ES-I3 (cell line): ENCODE data around the gene ZNF469.

Source experiments
- H3K36me3 ChIP-seq: 2 replicates; pipeline ENCODE4 v1.6.1; 2013; ENCODE audit warnings: mild to moderate bottlenecking, low read length, control low read depth, moderate library complexity; ENCODE audit not compliant: insufficient read depth
- H3K4me1 ChIP-seq: 2 replicates; pipeline ENCODE4 v1.6.1; 2013; ENCODE audit warnings: mild to moderate bottlenecking, control low read depth, low read length; ENCODE audit not compliant: insufficient read depth
- H3K9ac ChIP-seq: 2 replicates; pipeline ENCODE4 v1.6.1; 2013; ENCODE audit warnings: low read depth, mild to moderate bottlenecking, low read length, moderate library complexity
- H3K9me3 ChIP-seq: 2 replicates; pipeline ENCODE4 v1.6.1; 2013; ENCODE audit warnings: mild to moderate bottlenecking, low read length, moderate library complexity; ENCODE audit not compliant: control insufficient read depth, insufficient read depth

Gene ZNF469

GRCh38 chr16:88395669-88396584 is 13.2 kb downstream of the ZNF469 start:
- no peaks in the 10 kb centered on the region for H3K36me3 ChIP-seq
- H3K4me1 ChIP-seq = no peaks in the 10 kb centered on the region
- no peaks in the 10 kb centered on the region for H3K9me3 ChIP-seq
- no peak overlapping the region for H3K9ac ChIP-seq

- no peaks in the 10 kb centered on the region for H3K4me1 ChIP-seq
- no peaks in the 10 kb centered on the region for H3K36me3 ChIP-seq
- H3K9me3 ChIP-seq = no peaks in the 10 kb centered on the region
- H3K9ac ChIP-seq = no peak overlapping the region
Observed at GRCh38 chr16:88398170-88398873, 15.6 kb downstream of the ZNF469 start.

- Histone ChIP-seq H3K9ac (no peak overlapping the region), H3K36me3 (no peaks in the 10 kb centered on the region)
Observed at GRCh38 chr16:88398874-88399178, 16.1 kb downstream of the ZNF469 start.

GRCh38 chr16:88400186-88400585 is 17.4 kb downstream of the ZNF469 start:
- Histone ChIP-seq H3K4me1 (no peaks in the 10 kb centered on the region), H3K36me3 (no peaks in the 10 kb centered on the region), H3K9ac (no peak overlapping the region), H3K9me3 (no peaks in the 10 kb centered on the region)

More at GRCh38 chr16:88398874-88399178, 16.1 kb downstream of the ZNF469 start:
- H3K4me1 ChIP-seq = no peaks in the 10 kb centered on the region
- no peaks in the 10 kb centered on the region for H3K9me3 ChIP-seq

- Histone ChIP-seq H3K36me3 (no peaks in the 10 kb centered on the region), H3K9me3 (no peaks in the 10 kb centered on the region), H3K4me1 (no peaks in the 10 kb centered on the region), H3K9ac (no peak overlapping the region)
Observed at GRCh38 chr16:88401604-88402246, 19.0 kb downstream of the ZNF469 start.

GRCh38 chr16:88402551-88403240 is 19.9 kb downstream of the ZNF469 start:
- Histone ChIP-seq H3K9ac (no peak overlapping the region), H3K4me1 (no peaks in the 10 kb centered on the region), H3K9me3 (no peaks in the 10 kb centered on the region), H3K36me3 (no peaks in the 10 kb centered on the region)

GRCh38 chr16:88403794-88404581 is 21.2 kb downstream of the ZNF469 start:
- no peak overlapping the region for H3K9ac ChIP-seq
- H3K4me1 ChIP-seq = no peaks in the 10 kb centered on the region
- no peaks in the 10 kb centered on the region for H3K36me3 ChIP-seq
- no peaks in the 10 kb centered on the region for H3K9me3 ChIP-seq

GRCh38 chr16:88404769-88405168 is 22.0 kb downstream of the ZNF469 start:
- Histone ChIP-seq H3K9me3 (no peaks in the 10 kb centered on the region), H3K4me1 (no peaks in the 10 kb centered on the region), H3K9ac (no peak overlapping the region), H3K36me3 (no peaks in the 10 kb centered on the region)

GRCh38 chr16:88405216-88406060 is 22.7 kb downstream of the ZNF469 start:
- H3K36me3 ChIP-seq = no peaks in the 10 kb centered on the region
- no peaks in the 10 kb centered on the region for H3K4me1 ChIP-seq
- no peak overlapping the region for H3K9ac ChIP-seq
- no peaks in the 10 kb centered on the region for H3K9me3 ChIP-seq

- H3K36me3 ChIP-seq = no peaks in the 10 kb centered on the region
- no peak overlapping the region for H3K9ac ChIP-seq
- H3K4me1 ChIP-seq = no peaks in the 10 kb centered on the region
- H3K9me3 ChIP-seq = no peaks in the 10 kb centered on the region
Observed at GRCh38 chr16:88406096-88407041, 23.6 kb downstream of the ZNF469 start.

- Histone ChIP-seq H3K9me3 (no peaks in the 10 kb centered on the region), H3K9ac (no peak overlapping the region), H3K36me3 (no peaks in the 10 kb centered on the region), H3K4me1 (no peaks in the 10 kb centered on the region)
Observed at GRCh38 chr16:88407042-88407420, 24.3 kb downstream of the ZNF469 start.

GRCh38 chr16:88407807-88408206 is 25.0 kb downstream of the ZNF469 start:
- H3K4me1 ChIP-seq = no peaks in the 10 kb centered on the region
- H3K9ac ChIP-seq = no peak overlapping the region
- no peaks in the 10 kb centered on the region for H3K9me3 ChIP-seq
- no peaks in the 10 kb centered on the region for H3K36me3 ChIP-seq
